HEK293T (cell line): Measurements from ENCODE around the gene GFRA4.

Experiments used
- CTCF ChIA-PET: fragments of 350-600 bp; formaldehyde crosslinking; extraction: SDS; loops from one replicate; lab custom pipeline; 2021; ENCODE audit warnings: antibody characterized with exemption, inconsistent platforms; lab: Yijun Ruan, JAX
- POLR2A ChIA-PET: fragments of 350-600 bp; formaldehyde crosslinking; extraction: SDS; loops from one replicate; lab custom pipeline; 2020; ENCODE audit warnings: antibody characterized with exemption, inconsistent platforms; lab: Yijun Ruan, JAX
- DNase-seq: peaks from one replicate; pipeline ENCODE4 v3.0.0; 2012; ENCODE audit warnings: mixed read lengths; ENCODE audit errors: extremely low spot score
- ARNT ChIP-seq: fragments of 450-650 bp; IDR thresholded peaks from 2 replicates; pipeline ENCODE4 v1.6.1; 2017; ENCODE audit warnings: mild to moderate bottlenecking
- BHLHE40 ChIP-seq: fragments of 450-650 bp; IDR thresholded peaks from 2 replicates; pipeline ENCODE4 v1.6.1; 2016; ENCODE audit warnings: mild to moderate bottlenecking, moderate library complexity, borderline replicate concordance
- CTBP1 ChIP-seq: fragments of 450-650 bp; IDR thresholded peaks from 2 replicates; pipeline ENCODE4 v1.6.1; 2016; ENCODE audit warnings: borderline replicate concordance
- ELF4 ChIP-seq: fragments of 450-650 bp; IDR thresholded peaks from 2 replicates; pipeline ENCODE4 v1.6.1; 2017; ENCODE audit warnings: antibody characterized with exemption
- FOXA1 ChIP-seq: fragments of 450-650 bp; IDR thresholded peaks from 2 replicates; pipeline ENCODE4 v1.6.1; 2016; ENCODE audit warnings: mild to moderate bottlenecking
- FOXK2 ChIP-seq: fragments of 450-650 bp; IDR thresholded peaks from 2 replicates; pipeline ENCODE4 v1.6.1; 2016; ENCODE audit warnings: mild to moderate bottlenecking
- FOXM1 ChIP-seq: fragments of 450-650 bp; IDR thresholded peaks from 2 replicates; pipeline ENCODE4 v1.6.1; 2017; ENCODE audit warnings: mild to moderate bottlenecking, borderline replicate concordance
- HDGF ChIP-seq: fragments of 450-650 bp; IDR thresholded peaks from 2 replicates; pipeline ENCODE4 v1.6.1; 2017; ENCODE audit warnings: antibody characterized with exemption, borderline replicate concordance
- L3MBTL2 ChIP-seq: fragments of 450-650 bp; conservative IDR thresholded peaks from 2 replicates; pipeline ENCODE4 v1.6.1; 2016; ENCODE audit warnings: mild to moderate bottlenecking
- LEF1 ChIP-seq: fragments of 450-650 bp; IDR thresholded peaks from 2 replicates; pipeline ENCODE4 v1.6.1; 2017; ENCODE audit warnings: mild to moderate bottlenecking, borderline replicate concordance
- NFRKB ChIP-seq: fragments of 450-650 bp; IDR thresholded peaks from 2 replicates; pipeline ENCODE4 v1.6.1; 2016; ENCODE audit warnings: mild to moderate bottlenecking, moderate library complexity
- PKNOX1 ChIP-seq: fragments of 450-650 bp; IDR thresholded peaks from 2 replicates; pipeline ENCODE4 v1.6.1; 2016
- SP1 ChIP-seq: fragments of 450-650 bp; IDR thresholded peaks from 2 replicates; pipeline ENCODE4 v1.6.1; 2017
- SUZ12 ChIP-seq: fragments of 450-650 bp; IDR thresholded peaks from 2 replicates; pipeline ENCODE4 v1.6.1; 2016; ENCODE audit warnings: mild to moderate bottlenecking
- TARDBP ChIP-seq: fragments of 450-650 bp; IDR thresholded peaks from 2 replicates; pipeline ENCODE4 v1.6.1; 2016
- ZNF384 ChIP-seq: fragments of 450-650 bp; IDR thresholded peaks from 2 replicates; pipeline ENCODE4 v1.6.1; 2016

The GFRA4 gene

GRCh38 chr20:3702611-3703391 lies 39.6 kb upstream of the GFRA4 start:
- DNase-seq: no peak
- TF ChIP-seq CTBP1 (no peak), NFRKB (no peak), FOXK2 (no peak), LEF1 (no peak)
- POLR2A ChIA-PET: no interaction called here
- CTCF ChIA-PET: interaction anchor here (0.6 kb wide), 1 partner anchor 39 kb away, joined by 3 read pairs; no protein-coding TSS in a partner anchor

- CTCF ChIA-PET: interaction anchor here (2.4 kb wide), 1 partner anchor 10 kb away, joined by 7 read pairs; no protein-coding TSS in a partner anchor
- no peak for DNase-seq
- POLR2A ChIA-PET: no interaction called here
- TF ChIP-seq SUZ12: no peak
- no peak for TF ChIP-seq LEF1
- no peak for TF ChIP-seq SP1
- TF ChIP-seq FOXK2: no peak
- no peak for TF ChIP-seq FOXM1
- no peak for TF ChIP-seq BHLHE40
- no peak for TF ChIP-seq PKNOX1
- TF ChIP-seq HDGF: no peak
- TF ChIP-seq NFRKB: no peak
- TF ChIP-seq FOXA1: no peak
- TF ChIP-seq TARDBP: no peak
- TF ChIP-seq L3MBTL2: no peak
- no peak for TF ChIP-seq ARNT
- TF ChIP-seq ELF4: no peak
- no peak for TF ChIP-seq ZNF384
- TF ChIP-seq CTBP1: no peak
Measured at GRCh38 chr20:3701061-3701998, 38.1 kb upstream of the GFRA4 start.

GRCh38 chr20:3699037-3699436 lies 35.8 kb upstream of the GFRA4 start:
- no peak for TF ChIP-seq CTBP1
- TF ChIP-seq ZNF384: no peak
- no peak for TF ChIP-seq ARNT
- no peak for TF ChIP-seq BHLHE40
- no peak for TF ChIP-seq LEF1
- no peak for TF ChIP-seq HDGF
- no peak for TF ChIP-seq FOXA1
- no peak for TF ChIP-seq PKNOX1
- no peak for TF ChIP-seq SUZ12
- no peak for TF ChIP-seq FOXK2
- no peak for TF ChIP-seq TARDBP
- no peak for TF ChIP-seq NFRKB
- TF ChIP-seq SP1: no peak
- TF ChIP-seq ELF4: no peak
- TF ChIP-seq FOXM1: no peak
- TF ChIP-seq L3MBTL2: no peak
- no peak for DNase-seq
- ChIA-PET CTCF (interaction anchor here (1.2 to 2.4 kb wide), 2 partner anchors 12 to 22 kb away, joined by 3 to 7 read pairs; no protein-coding TSS in a partner anchor), POLR2A (no interaction called here)

DNA sequence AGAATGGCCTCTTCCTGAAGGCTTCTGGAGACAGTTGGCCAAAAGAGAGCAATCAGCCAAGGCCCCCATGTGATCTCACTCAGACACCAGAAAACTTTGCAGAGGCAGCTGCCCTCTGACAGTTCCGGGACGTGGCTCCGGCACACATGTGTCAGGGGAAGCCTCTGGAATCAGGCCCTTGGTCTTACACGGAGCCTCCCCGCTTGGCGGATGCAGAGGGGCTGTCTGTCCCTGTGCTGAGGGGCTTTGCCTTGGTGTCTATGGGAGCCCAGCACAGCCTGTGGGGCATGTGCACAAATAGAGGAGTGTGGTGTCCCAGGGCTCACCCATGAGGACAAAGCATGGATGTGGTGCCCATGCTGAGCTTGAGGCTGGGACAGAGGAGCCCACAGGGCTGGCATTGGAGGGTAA lies 35.4 kb upstream of the GFRA4 start:
- no peak for DNase-seq
- ChIA-PET POLR2A (no interaction called here), CTCF (interaction anchor here (2.4 kb wide), 1 partner anchor 12 kb away, joined by 7 read pairs; no protein-coding TSS in a partner anchor)
- TF ChIP-seq NFRKB (no peak), ARNT (no peak), FOXM1 (no peak), SUZ12 (no peak), SP1 (no peak), HDGF (no peak), ELF4 (no peak), TARDBP (no peak), CTBP1 (no peak), ZNF384 (no peak), PKNOX1 (no peak), L3MBTL2 (no peak), FOXA1 (no peak), BHLHE40 (no peak), LEF1 (no peak), FOXK2 (no peak)

DNA sequence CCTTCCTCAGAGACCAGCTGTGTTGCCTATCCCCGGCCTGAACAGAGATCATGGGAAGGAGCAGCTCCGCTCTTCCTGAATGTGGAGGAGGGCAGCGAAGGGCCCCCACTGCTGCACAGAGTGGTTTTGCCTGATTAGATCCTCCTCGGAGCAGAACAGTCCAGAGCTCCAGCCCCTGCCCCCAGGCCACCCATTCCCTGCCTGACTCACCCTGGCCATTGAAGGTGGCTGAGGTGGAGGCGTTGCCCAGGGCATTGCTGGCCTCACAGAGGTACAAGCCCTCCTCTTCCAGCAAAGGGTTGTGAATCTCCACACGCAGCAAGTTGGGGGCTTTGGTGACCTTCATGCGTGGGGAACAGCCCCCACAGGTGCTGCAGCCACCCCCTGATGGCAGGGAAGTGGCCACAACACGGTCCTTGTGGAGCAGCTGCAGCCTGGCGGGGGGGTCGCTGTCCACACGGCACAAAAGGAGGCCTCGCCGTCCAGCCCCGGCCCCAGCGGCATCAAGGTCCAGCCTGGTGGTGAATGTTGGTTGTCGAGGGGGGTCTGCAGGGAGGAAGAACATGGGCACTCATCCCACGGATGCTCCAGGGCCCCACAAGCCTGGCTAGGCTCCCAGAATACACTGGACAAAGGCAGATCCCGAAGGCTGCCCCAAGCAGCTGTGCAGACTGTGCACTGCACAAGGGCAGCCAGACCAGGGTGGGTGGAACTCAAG lies 34.5 kb upstream of the GFRA4 start:
- ChIA-PET POLR2A (no interaction called here), CTCF (interaction anchor here (1.9 kb wide), 1 partner anchor 13 kb away, joined by 7 read pairs; no protein-coding TSS in a partner anchor)
- DNase-seq: no peak
- no peak for TF ChIP-seq NFRKB
- TF ChIP-seq ZNF384: no peak
- TF ChIP-seq SP1: no peak
- TF ChIP-seq PKNOX1: no peak
- TF ChIP-seq HDGF: no peak
- no peak for TF ChIP-seq FOXA1
- TF ChIP-seq TARDBP: no peak
- TF ChIP-seq LEF1: no peak
- TF ChIP-seq ELF4: no peak
